GM21367 (cell line): ENCODE measurements around the gene GDF9.
A peak's percentile ranks its signal among the peaks of the same experiment; 100 is the strongest.
"Not testable (repeated sequence)": the region's sequence is repeated elsewhere in the genome, so short reads cannot be mapped to it uniquely, and the experiment has no call there.

ENCODE experiments used
- ATAC-seq: cut with Tn5 transposase; IDR thresholded peaks from one replicate; pipeline ENCODE4 v1.9.1; 2021; ENCODE audit not compliant: unreplicated experiment

The GDF9 gene

GRCh38 chr5:132873119-132873929, 7.1 kb upstream of the GDF9 start, which contains the start of gene LEAP2:
TSS of gene LEAP2 (plus strand) at chr5:132873668. CDS start at chr5:132873695, 27 bp downstream.
- no peak for ATAC-seq

GRCh38 chr5:132872788-132873118, 6.5 kb upstream of the GDF9 start:
- no peak for ATAC-seq

- ATAC-seq: no peak
Measured at GRCh38 chr5:132871459-132872284, 5.4 kb upstream of the GDF9 start.

GRCh38 chr5:132870801-132871200, 4.5 kb upstream of the GDF9 start:
- ATAC-seq: no peak

GRCh38 chr5:132868754-132869153, 2.5 kb upstream of the GDF9 start:
- no peak for ATAC-seq

GRCh38 chr5:132867046-132867451, 780 bp upstream of the GDF9 start:
- no peak for ATAC-seq

GRCh38 chr5:132865668-132866341, 464 bp downstream of the GDF9 start:
- ATAC-seq: peak; percentile 8

GRCh38 chr5:132860742-132861141, 5.5 kb downstream of the GDF9 start:
- ATAC-seq: no peak

GRCh38 chr5:132859889-132860437, 6.3 kb downstream of the GDF9 start:
- no peak for ATAC-seq

- ATAC-seq: no peak
Measured at GRCh38 chr5:132856011-132856410, 10.3 kb downstream of the GDF9 start.

- ATAC-seq: not testable (repeated sequence)
Measured at GRCh38 chr5:132854992-132855391, 11.3 kb downstream of the GDF9 start.

GRCh38 chr5:132854301-132854700, 12.0 kb downstream of the GDF9 start:
- ATAC-seq: no peak

- no peak for ATAC-seq
Measured at GRCh38 chr5:132853790-132854189, 12.5 kb downstream of the GDF9 start.

- no peak for ATAC-seq
Measured at GRCh38 chr5:132853323-132853722, 12.9 kb downstream of the GDF9 start.

- no peak for ATAC-seq
Measured at GRCh38 chr5:132850066-132850465, 16.2 kb downstream of the GDF9 start.

- no peak for ATAC-seq
Measured at GRCh38 chr5:132849347-132849746, 16.9 kb downstream of the GDF9 start.

- ATAC-seq: no peak
Measured at GRCh38 chr5:132848270-132848669, 18.0 kb downstream of the GDF9 start.

GRCh38 chr5:132841305-132841704, 25.0 kb downstream of the GDF9 start:
- ATAC-seq: no peak

GRCh38 chr5:132840896-132841295, 25.4 kb downstream of the GDF9 start:
- ATAC-seq: no peak

- no peak for ATAC-seq
Measured at GRCh38 chr5:132840313-132840712, 26.0 kb downstream of the GDF9 start.
